GM12878 (cell line): ENCODE results near the gene COL13A1. TPM values are rescaled to one million over a fixed set of nuclear protein-coding genes. Genes with fewer than 3 reads are reported as not detected.

Experiments used
- ATAC-seq: fragments of 200-7000 bp; cut with Tn5 transposase; 3 replicates; pipeline ENCODE4 v1.9.1; 2020; ENCODE audit warnings: mild to moderate bottlenecking, moderate library complexity
- BruUV-seq: library from RNA; stranded (reverse); fragments of 400-500 nt; replicated peaks from 2 replicates; lab custom pipeline; 2021; lab: Mats Ljungman, UMichigan
- CTCF ChIA-PET: fragments of 300-600 bp; sonication (Branson Sonifier 250); formaldehyde crosslinking; extraction: SDS; loops from one replicate; lab custom pipeline; 2021; ENCODE audit warnings: inconsistent platforms; lab: Yijun Ruan, JAX
- POLR2A ChIA-PET: fragments of 350-600 bp; formaldehyde crosslinking; extraction: SDS; loops from one replicate; lab custom pipeline; 2021; ENCODE audit warnings: inconsistent platforms; lab: Charles Lee
- RAD21 ChIA-PET: fragments of 300-600 bp; sonication (Branson Sonifier 250); formaldehyde crosslinking; loops from one replicate; lab custom pipeline; 2023; ENCODE audit warnings: antibody characterized with exemption; ENCODE audit not compliant: unreplicated experiment; lab: Charles Lee
- SMC1A ChIA-PET: fragments of 300-600 bp; sonication (Branson Sonifier 250); formaldehyde crosslinking; loops from one replicate; lab custom pipeline; 2023; ENCODE audit not compliant: unreplicated experiment, uncharacterized antibody; lab: Charles Lee
- DNase-seq: peaks from one replicate; pipeline ENCODE4 v3.0.0-alpha.2; 2011; ENCODE audit warnings: low read depth, low spot score
- FAIRE-seq: peaks from 3 replicates; lab custom pipeline; 2011; peaks lifted over from hg19 to GRCh38; lab: Jason Lieb, UNC
- H2AFZ ChIP-seq: 2 replicates; pipeline ENCODE4 v1.6.0; 2011; ENCODE audit warnings: low read depth, low read length, control low read depth; ENCODE audit not compliant: control insufficient read depth
- H3K27ac ChIP-seq: 2 replicates; pipeline ENCODE4 v1.5.1; 2011; ENCODE audit warnings: control low read depth; ENCODE audit not compliant: control insufficient read depth, insufficient read depth
- H3K27me3 ChIP-seq, 2 experiments: replicated peaks in 1 of 2; 2 replicates each; pipeline versions ENCODE4 v1.6.0 to v1.6.1; 2011; ENCODE audit warnings: low read length in 1 of 2; ENCODE audit not compliant: control insufficient read depth in 2 of 2, insufficient read depth in 2 of 2
- H3K36me3 ChIP-seq, 2 experiments: 2 replicates each; pipeline ENCODE4 v1.5.1; 2011; ENCODE audit warnings: low read length in 1 of 2; ENCODE audit not compliant: control insufficient read depth in 2 of 2, insufficient read depth in 2 of 2
- H3K4me1 ChIP-seq: 2 replicates; pipeline ENCODE4 v1.6.1; 2011; ENCODE audit warnings: mild to moderate bottlenecking, low read length, moderate library complexity, mixed read lengths; ENCODE audit not compliant: control insufficient read depth, insufficient read depth
- H3K4me2 ChIP-seq: 2 replicates; pipeline ENCODE4 v1.6.0; 2011; ENCODE audit warnings: control low read depth; ENCODE audit not compliant: control insufficient read depth, insufficient read depth
- H3K4me3 ChIP-seq: fragments of 200-600 bp; sonication (generic); 2 replicates; pipeline ENCODE4 v1.5.1; 2016
- H3K79me2 ChIP-seq: 2 replicates; pipeline ENCODE4 v1.6.0; 2011; ENCODE audit warnings: low read length; ENCODE audit not compliant: control insufficient read depth, insufficient read depth
- H3K9ac ChIP-seq: 2 replicates; pipeline ENCODE4 v1.8.0; 2011; ENCODE audit warnings: low read length, control low read depth, mixed read lengths; ENCODE audit not compliant: control insufficient read depth, insufficient read depth
- H3K9me3 ChIP-seq: replicated peaks from 3 replicates; pipeline ENCODE4 v1.5.1; 2011; ENCODE audit warnings: mild to moderate bottlenecking, low read length; ENCODE audit not compliant: control insufficient read depth, insufficient read depth
- H4K20me1 ChIP-seq: 2 replicates; pipeline ENCODE4 v1.6.0; 2011; ENCODE audit not compliant: control insufficient read depth, insufficient read depth
- CBX3 ChIP-seq: fragments of 200-600 bp; sonication (generic); IDR thresholded peaks from 2 replicates; pipeline ENCODE4 v1.6.1; 2016; ENCODE audit warnings: low read depth, borderline replicate concordance
- CUX1 ChIP-seq: IDR thresholded peaks from 2 replicates; pipeline ENCODE4 v1.6.1; 2012; ENCODE audit warnings: improper control_type of control experiment, low read depth, low read length; ENCODE audit not compliant: insufficient replicate concordance
- DPF2 ChIP-seq: fragments of 450-650 bp; IDR thresholded peaks from 2 replicates; pipeline ENCODE4 v1.6.1; 2017; ENCODE audit warnings: mild to moderate bottlenecking
- HCFC1 ChIP-seq: fragments of 150-350 bp; IDR thresholded peaks from 2 replicates; pipeline ENCODE4 v1.6.1; 2014; ENCODE audit warnings: low read length
- IRF3 ChIP-seq: fragments of 450-650 bp; IDR thresholded peaks from 2 replicates; pipeline ENCODE4 v1.6.1; 2014; ENCODE audit warnings: mild to moderate bottlenecking
- IRF4 ChIP-seq: IDR thresholded peaks from 2 replicates; pipeline ENCODE4 v1.6.1; 2011; ENCODE audit warnings: low read depth, low read length
- JUNB ChIP-seq: IDR thresholded peaks from 2 replicates; pipeline ENCODE4 v1.6.1; 2016; ENCODE audit warnings: antibody characterized with exemption, mild to moderate bottlenecking
- KAT2A ChIP-seq: conservative IDR thresholded peaks from 2 replicates; pipeline ENCODE4 v1.6.1; 2011; ENCODE audit warnings: low read depth, low read length; ENCODE audit not compliant: control insufficient read depth
- MEF2A ChIP-seq: IDR thresholded peaks from 2 replicates; pipeline ENCODE4 v1.6.1; 2011; ENCODE audit warnings: low read depth, mild to moderate bottlenecking, low read length, moderate library complexity; ENCODE audit not compliant: insufficient read depth
- POLR2AphosphoS5 ChIP-seq: IDR thresholded peaks from 2 replicates; pipeline ENCODE4 v1.6.1; 2011; ENCODE audit warnings: mild to moderate bottlenecking, low read length, inconsistent platforms
- RELA ChIP-seq: fragments of 450-650 bp; IDR thresholded peaks from 2 replicates; pipeline ENCODE4 v1.8.0; 2014; ENCODE audit warnings: borderline replicate concordance; ENCODE audit not compliant: partially characterized antibody
- SIN3A ChIP-seq: IDR thresholded peaks from 2 replicates; pipeline ENCODE4 v1.6.1; 2012; ENCODE audit warnings: low read depth, low read length, improper control_type of control experiment
- SMAD1 ChIP-seq: fragments of 450-650 bp; IDR thresholded peaks from 2 replicates; pipeline ENCODE4 v1.6.1; 2018; ENCODE audit warnings: mild to moderate bottlenecking, low read depth; ENCODE audit not compliant: partially characterized antibody
- SPI1 ChIP-seq: IDR thresholded peaks from 2 replicates; pipeline ENCODE4 v1.6.1; 2011; ENCODE audit warnings: low read depth, mild to moderate bottlenecking, low read length, moderate library complexity, borderline replicate concordance; ENCODE audit not compliant: insufficient read depth
- ZBED1 ChIP-seq: IDR thresholded peaks from 2 replicates; pipeline ENCODE4 v1.6.1; 2016; ENCODE audit warnings: borderline replicate concordance
- ZNF687 ChIP-seq: fragments of 450-650 bp; IDR thresholded peaks from 2 replicates; pipeline ENCODE4 v1.6.1; 2017; ENCODE audit warnings: mild to moderate bottlenecking, moderate library complexity
- WGBS: methylation state at CpG from one replicate; pipeline ENCODE4 v1.1.6; 2016; ENCODE audit warnings: low lambda C conversion rate; ENCODE audit not compliant: insufficient replicate concordance, insufficient coverage; ENCODE audit errors: missing lambda C conversion rate; 5-methylcytosine and 5-hydroxymethylcytosine counted together
- in situ Hi-C: fragments of 300-500 bp; cut with MboI; formaldehyde crosslinking; loops from 9 replicates; pipeline ENCODE4 v1.14.3; 2018; ENCODE audit warnings: mixed read lengths
- intact Hi-C: fragments of 100-400 bp; cut with micrococcal nuclease; formaldehyde crosslinking; loops from one replicate; pipeline ENCODE4 v1.14.2; 2022; ENCODE audit not compliant: unreplicated experiment
- polyA plus RNA-seq, 11 experiments: library from polyadenylated mRNA; depleted of rRNA in 4 of 11; unstranded in 6 of 11; stranded (reverse) in 5 of 11; fragments of >200 nt; fragmentation: Nextera tagmentation in 4 of 11; fragmentation: Illumina TruSeq in 1 of 11; extraction: Ambion mirVana in 4 of 11; extraction: Trizol in 1 of 11; gene quantifications; 1 replicate in 1 of 11; 2 replicates in 10 of 11; pipeline versions ENCODE4 v1.2.1 to v1.2.3, GENCODE V29; 2011 to 2016; ENCODE audit warnings: inconsistent platforms in 2 of 11, missing spikeins in 2 of 11, low read depth in 1 of 11
- total RNA-seq, 4 experiments: library from RNA; depleted of rRNA in 3 of 4; stranded (reverse); fragments of >200 nt in 3 of 4; fragmentation: Illumina TruSeq in 1 of 4; extraction: Trizol in 1 of 4; gene quantifications; 2 replicates each; pipeline versions ENCODE4 v1.2.1 to v1.2.3, GENCODE V29; 2013 to 2021

The COL13A1 gene
- total and polyA plus RNA-seq, 10 of the 15 experiments (the other 5 are each of a cell fraction or from before 2014, with no cell fraction given): 0.03 to 0.15 (median 0.05) TPM; not detected in 7

- Histone ChIP-seq H3K4me3 (no peak overlapping the region), H4K20me1 (no peaks in the 10 kb centered on the region), H3K27ac (no peak overlapping the region), H2AFZ (no peak overlapping the region), H3K9ac (no peak overlapping the region), H3K27me3 (no peaks in the 10 kb centered on the region; a peak in 1 of 4 replicates), H3K9me3 (no peaks in the 10 kb centered on the region; the same call in 2 of the 3 replicates), H3K4me1 (no peaks in the 10 kb centered on the region), H3K4me2 (no peak overlapping the region), H3K36me3 (no peaks in the 10 kb centered on the region), H3K79me2 (no peaks in the 10 kb centered on the region)
- no peak for ATAC-seq
- DNase-seq: no peak
- SMC1A ChIA-PET: no interaction called here
- no peak for FAIRE-seq
- in situ Hi-C loops: no loop called here
- intact Hi-C loops: no loop called here
- RAD21 ChIA-PET: no interaction called here
- POLR2A ChIA-PET: no interaction called here
- 48% methylated on average over 10 of the region's 10 CpGs for WGBS
- BruUV-seq: no TSS peak
- CTCF ChIA-PET: interaction anchor here (1.6 kb wide), 1 partner anchor 13 kb away, joined by 4 read pairs; no protein-coding TSS in a partner anchor
- TF ChIP-seq HCFC1: no peak
- no peak for TF ChIP-seq SPI1
- TF ChIP-seq ZBED1: no peak
- no peak for TF ChIP-seq CUX1
- no peak for TF ChIP-seq SMAD1
- no peak for TF ChIP-seq ZNF687
- TF ChIP-seq IRF4: no peak
- no peak for TF ChIP-seq DPF2
- TF ChIP-seq SIN3A: no peak
- TF ChIP-seq RELA: no peak
- TF ChIP-seq CBX3: no peak
- no peak for TF ChIP-seq MEF2A
- TF ChIP-seq KAT2A: no peak
- no peak for TF ChIP-seq IRF3
- TF ChIP-seq POLR2AphosphoS5: no peak
- TF ChIP-seq JUNB: no peak
Observed at GRCh38 chr10:69944761-69945160, 143.1 kb downstream of the COL13A1 start.
